HG02970 (cell line): ENCODE results near the gene OR6A2.

ENCODE experiments used
- ATAC-seq: cut with Tn5 transposase; IDR thresholded peaks from one replicate; pipeline ENCODE4 v1.9.1; 2021; ENCODE audit warnings: mild to moderate bottlenecking, moderate library complexity, moderate number of reproducible peaks; ENCODE audit not compliant: unreplicated experiment, low FRiP score

The OR6A2 gene

GRCh38 chr11:6757373-6757967 lies 42.0 kb downstream of the OR6A2 start:
- no peak for ATAC-seq

GRCh38 chr11:6755953-6756347 lies 43.5 kb downstream of the OR6A2 start:
- no peak for ATAC-seq

- no peak for ATAC-seq
Measured at GRCh38 chr11:6755303-6755952, 44.1 kb downstream of the OR6A2 start.

- ATAC-seq = no peak
Measured at GRCh38 chr11:6747097-6747668, 52.3 kb downstream of the OR6A2 start.

- ATAC-seq = no peak
Measured at GRCh38 chr11:6746626-6747025, 52.9 kb downstream of the OR6A2 start.

GRCh38 chr11:6746086-6746618 lies 53.3 kb downstream of the OR6A2 start:
- peak; percentile 77 for ATAC-seq

GRCh38 chr11:6745465-6746015 lies 53.9 kb downstream of the OR6A2 start:
- no peak for ATAC-seq

GRCh38 chr11:6745018-6745417 lies 54.5 kb downstream of the OR6A2 start:
- ATAC-seq = no peak

GRCh38 chr11:6742260-6742659 lies 57.2 kb downstream of the OR6A2 start:
- no peak for ATAC-seq
